HepG2 (cell line): ENCODE measurements around the gene ERVMER34-1. TPM values are rescaled to one million over a fixed set of nuclear protein-coding genes. Genes with fewer than 3 reads are reported as not detected.

Source experiments
- CEBPB ChIP-seq: IDR thresholded peaks from 2 replicates; pipeline ENCODE4 v1.6.1; 2011; ENCODE audit warnings: low read depth, low read length, improper control_type of control experiment, borderline replicate concordance
- FOXK1 ChIP-seq: sonication (generic); formaldehyde crosslinking; IDR thresholded peaks from 2 replicates; pipeline ENCODE4 v1.4.0; 2020; ENCODE audit warnings: low read depth, missing genetic modification reagents, borderline replicate concordance
- GFI1 ChIP-seq: sonication (generic); formaldehyde crosslinking; IDR thresholded peaks from 2 replicates; pipeline ENCODE4 v1.5.0; 2020; ENCODE audit warnings: missing genetic modification reagents, mild to moderate bottlenecking, borderline replicate concordance
- IKZF4 ChIP-seq: sonication (generic); formaldehyde crosslinking; IDR thresholded peaks from 2 replicates; pipeline ENCODE4 v1.5.1; 2020; ENCODE audit warnings: borderline replicate concordance, mild to moderate bottlenecking, low read depth, missing genetic modification reagents; ENCODE audit errors: not compliant biosample characterization
- KDM5B ChIP-seq: sonication (generic); formaldehyde crosslinking; IDR thresholded peaks from 2 replicates; pipeline ENCODE4 v1.4.0; 2020; ENCODE audit warnings: missing genetic modification reagents, mild to moderate bottlenecking, borderline replicate concordance
- MAFK ChIP-seq, 2 experiments: IDR thresholded peaks in 1 of 2; conservative IDR thresholded peaks in 1 of 2; 2 replicates each; pipeline ENCODE4 v1.6.1; 2011; ENCODE audit warnings: improper control_type of control experiment in 2 of 2, low read length in 2 of 2
- MTF2 ChIP-seq: sonication (generic); formaldehyde crosslinking; IDR thresholded peaks from 2 replicates; pipeline ENCODE4 v1.5.0; 2020; ENCODE audit warnings: missing genetic modification reagents, borderline replicate concordance
- RFX1 ChIP-seq: fragments of 450-650 bp; IDR thresholded peaks from 2 replicates; pipeline ENCODE4 v1.6.1; 2017
- RFXAP ChIP-seq: sonication (generic); formaldehyde crosslinking; IDR thresholded peaks from 2 replicates; pipeline ENCODE4 v1.4.0; 2020; ENCODE audit warnings: missing genetic modification reagents, borderline replicate concordance
- SCMH1 ChIP-seq: sonication (generic); formaldehyde crosslinking; IDR thresholded peaks from 2 replicates; pipeline ENCODE4 v1.9.0; 2021; ENCODE audit warnings: missing genetic modification reagents, mild to moderate bottlenecking, borderline replicate concordance
- SMAD1 ChIP-seq: sonication (generic); formaldehyde crosslinking; IDR thresholded peaks from 2 replicates; pipeline ENCODE4 v1.4.0; 2020; ENCODE audit warnings: missing genetic modification reagents, low read depth, mild to moderate bottlenecking, borderline replicate concordance
- TMF1 ChIP-seq: sonication (generic); formaldehyde crosslinking; IDR thresholded peaks from 2 replicates; pipeline ENCODE4 v1.8.1; 2022; ENCODE audit warnings: low read depth, missing genetic modification reagents
- ZBTB8A ChIP-seq: sonication (generic); formaldehyde crosslinking; IDR thresholded peaks from 2 replicates; pipeline ENCODE4 v1.4.0; 2020; ENCODE audit warnings: mild to moderate bottlenecking, low read depth, missing genetic modification reagents, borderline replicate concordance
- ZFP1 ChIP-seq: IDR thresholded peaks from 2 replicates; pipeline ENCODE4 v1.6.1; 2016
- ZFYVE20 ChIP-seq: sonication (generic); formaldehyde crosslinking; IDR thresholded peaks from 2 replicates; pipeline ENCODE4 v1.8.0; 2023; ENCODE audit warnings: low read depth, mild to moderate bottlenecking, moderate library complexity, missing genetic modification reagents, borderline replicate concordance
- ZMYM3 ChIP-seq: sonication (generic); formaldehyde crosslinking; IDR thresholded peaks from 2 replicates; pipeline ENCODE4 v1.5.1; 2020; ENCODE audit warnings: mild to moderate bottlenecking, missing genetic modification reagents
- ZNF124 ChIP-seq: sonication (generic); formaldehyde crosslinking; IDR thresholded peaks from 2 replicates; pipeline ENCODE4 v1.4.0; 2020; ENCODE audit warnings: missing genetic modification reagents
- ZNF225 ChIP-seq: sonication (generic); formaldehyde crosslinking; IDR thresholded peaks from 2 replicates; pipeline ENCODE4 v1.4.0; 2020; ENCODE audit warnings: mild to moderate bottlenecking, missing genetic modification reagents
- ZNF230 ChIP-seq: sonication (generic); formaldehyde crosslinking; IDR thresholded peaks from 2 replicates; pipeline ENCODE4 v1.4.0; 2020; ENCODE audit warnings: mild to moderate bottlenecking, missing genetic modification reagents
- ZNF253 ChIP-seq: sonication (generic); formaldehyde crosslinking; IDR thresholded peaks from 2 replicates; pipeline ENCODE4 v1.8.0; 2022; ENCODE audit warnings: mild to moderate bottlenecking, missing genetic modification reagents, borderline replicate concordance
- ZNF274 ChIP-seq: sonication (generic); formaldehyde crosslinking; IDR thresholded peaks from 2 replicates; pipeline ENCODE4 v1.5.1; 2020; ENCODE audit warnings: mild to moderate bottlenecking, missing genetic modification reagents
- ZNF430 ChIP-seq: sonication (generic); formaldehyde crosslinking; IDR thresholded peaks from 2 replicates; pipeline ENCODE4 v1.9.0; 2021; ENCODE audit warnings: mild to moderate bottlenecking, missing genetic modification reagents
- ZNF446 ChIP-seq: sonication (generic); formaldehyde crosslinking; IDR thresholded peaks from 2 replicates; pipeline ENCODE4 v1.5.0; 2020; ENCODE audit warnings: mild to moderate bottlenecking, missing genetic modification reagents
- ZNF891 ChIP-seq: sonication (generic); formaldehyde crosslinking; IDR thresholded peaks from 2 replicates; pipeline ENCODE4 v1.5.0; 2020; ENCODE audit warnings: mild to moderate bottlenecking, missing genetic modification reagents
- polyA plus RNA-seq, 8 experiments: library from polyadenylated mRNA; depleted of rRNA in 3 of 8; stranded (reverse) in 7 of 8; unstranded in 1 of 8; fragments of >200 nt; fragmentation: Illumina TruSeq in 4 of 8; extraction: Trizol in 4 of 8; gene quantifications; 2 replicates each; pipeline versions ENCODE4 v1.2.1 to v1.2.3, GENCODE V29; 2011 to 2016; ENCODE audit warnings: low read depth in 4 of 8, missing spikeins in 1 of 8, mixed read lengths in 1 of 8; ENCODE audit not compliant: insufficient read depth in 1 of 8
- total RNA-seq, 5 experiments: library from RNA; depleted of rRNA; stranded (reverse); fragments of >200 nt; fragmentation: Illumina TruSeq; extraction: Trizol; gene quantifications; 2 replicates each; pipeline ENCODE4 v1.2.3, GENCODE V29; 2016; ENCODE audit warnings: low read depth in 1 of 5
- TF ChIP-seq, protein P1 (sequence below): sonication (generic); formaldehyde crosslinking; conservative IDR thresholded peaks from 2 replicates; pipeline ENCODE4 v1.4.0; 2020; ENCODE audit warnings: mild to moderate bottlenecking, missing genetic modification reagents, moderate library complexity
- TF ChIP-seq, protein P2 (sequence below): sonication (generic); formaldehyde crosslinking; IDR thresholded peaks from 2 replicates; pipeline ENCODE4 v1.4.0; 2020; ENCODE audit warnings: low read depth, mild to moderate bottlenecking, missing genetic modification reagents

The ERVMER34-1 gene
- total and polyA plus RNA-seq, 2 of the 13 experiments (the other 11 are each of a cell fraction or from before 2014, with no cell fraction given) = 0.04 to 0.35 TPM

DNA sequence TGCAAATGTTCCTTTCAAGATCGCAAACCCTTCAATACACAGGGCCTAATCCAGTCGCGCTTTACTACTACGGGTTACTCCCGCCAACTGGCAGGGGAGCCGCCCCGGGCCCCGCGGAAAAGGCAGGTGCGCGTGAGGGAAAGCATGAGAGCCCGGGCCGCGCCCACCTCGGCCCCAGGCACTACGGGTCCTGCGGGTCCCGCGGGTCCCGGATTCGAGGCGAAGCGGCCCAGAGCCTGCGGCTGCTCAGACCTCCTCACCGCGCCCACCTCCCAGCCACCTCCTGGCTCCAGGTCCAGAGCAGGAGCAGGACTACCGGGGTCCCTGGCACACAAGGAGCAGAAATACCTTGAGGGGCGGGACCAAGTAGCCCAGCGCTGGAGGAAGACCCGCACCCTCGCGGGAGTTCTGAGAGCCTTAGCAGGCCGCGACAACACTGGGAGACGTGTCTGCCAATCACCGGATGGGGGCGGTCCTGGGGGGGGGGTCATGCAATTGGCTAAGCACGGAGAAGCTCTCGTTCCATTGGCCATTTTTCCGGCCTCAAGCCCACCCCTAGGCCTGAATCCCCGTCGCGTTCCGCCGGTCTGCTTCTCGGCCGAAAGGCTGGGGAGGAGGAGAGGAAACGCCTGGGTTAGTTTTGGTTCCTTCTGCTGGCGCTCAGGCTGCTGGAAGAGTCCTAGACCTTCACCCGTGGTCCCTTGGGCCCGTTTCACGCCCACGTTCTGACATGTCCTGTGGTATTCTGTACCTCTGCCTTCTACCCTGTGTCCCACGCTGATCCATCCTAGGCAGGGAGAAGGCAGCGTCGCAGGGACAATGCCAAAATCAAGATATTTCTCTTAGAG lies 29.0 kb downstream of the ERVMER34-1 start (continued):
- TF ChIP-seq, protein P1, sequence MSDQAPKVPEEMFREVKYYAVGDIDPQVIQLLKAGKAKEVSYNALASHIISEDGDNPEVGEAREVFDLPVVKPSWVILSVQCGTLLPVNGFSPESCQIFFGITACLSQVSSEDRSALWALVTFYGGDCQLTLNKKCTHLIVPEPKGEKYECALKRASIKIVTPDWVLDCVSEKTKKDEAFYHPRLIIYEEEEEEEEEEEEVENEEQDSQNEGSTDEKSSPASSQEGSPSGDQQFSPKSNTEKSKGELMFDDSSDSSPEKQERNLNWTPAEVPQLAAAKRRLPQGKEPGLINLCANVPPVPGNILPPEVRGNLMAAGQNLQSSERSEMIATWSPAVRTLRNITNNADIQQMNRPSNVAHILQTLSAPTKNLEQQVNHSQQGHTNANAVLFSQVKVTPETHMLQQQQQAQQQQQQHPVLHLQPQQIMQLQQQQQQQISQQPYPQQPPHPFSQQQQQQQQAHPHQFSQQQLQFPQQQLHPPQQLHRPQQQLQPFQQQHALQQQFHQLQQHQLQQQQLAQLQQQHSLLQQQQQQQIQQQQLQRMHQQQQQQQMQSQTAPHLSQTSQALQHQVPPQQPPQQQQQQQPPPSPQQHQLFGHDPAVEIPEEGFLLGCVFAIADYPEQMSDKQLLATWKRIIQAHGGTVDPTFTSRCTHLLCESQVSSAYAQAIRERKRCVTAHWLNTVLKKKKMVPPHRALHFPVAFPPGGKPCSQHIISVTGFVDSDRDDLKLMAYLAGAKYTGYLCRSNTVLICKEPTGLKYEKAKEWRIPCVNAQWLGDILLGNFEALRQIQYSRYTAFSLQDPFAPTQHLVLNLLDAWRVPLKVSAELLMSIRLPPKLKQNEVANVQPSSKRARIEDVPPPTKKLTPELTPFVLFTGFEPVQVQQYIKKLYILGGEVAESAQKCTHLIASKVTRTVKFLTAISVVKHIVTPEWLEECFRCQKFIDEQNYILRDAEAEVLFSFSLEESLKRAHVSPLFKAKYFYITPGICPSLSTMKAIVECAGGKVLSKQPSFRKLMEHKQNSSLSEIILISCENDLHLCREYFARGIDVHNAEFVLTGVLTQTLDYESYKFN = no peak
- TF ChIP-seq ZNF230 (CRISPR knock-in tag) = 0 out of 2 replicates have a peak, but pooled peaks have one; percentile 79
- no peak for TF ChIP-seq ZNF124 (CRISPR knock-in tag)
- TF ChIP-seq ZNF225 (CRISPR knock-in tag) = no peak
- peak; percentile 34; the same call in 1 of the 2 replicates for TF ChIP-seq KDM5B (CRISPR knock-in tag)
- TF ChIP-seq FOXK1 (CRISPR knock-in tag) = no peak
- no peak for TF ChIP-seq ZFP1 (CRISPR knock-in tag)
- TF ChIP-seq GFI1 (CRISPR knock-in tag) = no peak
- TF ChIP-seq, protein P2, sequence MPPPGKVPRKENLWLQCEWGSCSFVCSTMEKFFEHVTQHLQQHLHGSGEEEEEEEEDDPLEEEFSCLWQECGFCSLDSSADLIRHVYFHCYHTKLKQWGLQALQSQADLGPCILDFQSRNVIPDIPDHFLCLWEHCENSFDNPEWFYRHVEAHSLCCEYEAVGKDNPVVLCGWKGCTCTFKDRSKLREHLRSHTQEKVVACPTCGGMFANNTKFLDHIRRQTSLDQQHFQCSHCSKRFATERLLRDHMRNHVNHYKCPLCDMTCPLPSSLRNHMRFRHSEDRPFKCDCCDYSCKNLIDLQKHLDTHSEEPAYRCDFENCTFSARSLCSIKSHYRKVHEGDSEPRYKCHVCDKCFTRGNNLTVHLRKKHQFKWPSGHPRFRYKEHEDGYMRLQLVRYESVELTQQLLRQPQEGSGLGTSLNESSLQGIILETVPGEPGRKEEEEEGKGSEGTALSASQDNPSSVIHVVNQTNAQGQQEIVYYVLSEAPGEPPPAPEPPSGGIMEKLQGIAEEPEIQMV (CRISPR knock-in tag) = no peak
- peak; percentile 46; the same call in 1 of the 2 replicates for TF ChIP-seq RFXAP (CRISPR knock-in tag)
- TF ChIP-seq ZMYM3 (CRISPR knock-in tag) = no peak
- TF ChIP-seq MAFK (conservative IDR thresholded peaks at IDR 0.05 in 1 of 2, IDR thresholded peaks at IDR 0.05 in 1 of 2; ENCODE audit: low read length in 2 of 2) = no peak
- TF ChIP-seq SCMH1 (CRISPR knock-in tag) = no peak
- TF ChIP-seq CEBPB = no peak
- no peak for TF ChIP-seq ZFYVE20
- no peak for TF ChIP-seq ZNF253
- TF ChIP-seq ZNF430 = 0 out of 2 replicates have a peak, but pooled peaks have one; percentile 29
- TF ChIP-seq ZBTB8A (CRISPR knock-in tag) = no peak
- no peak; the same call in 1 of the 2 replicates for TF ChIP-seq ZNF274 (CRISPR knock-in tag)
- 0 out of 2 replicates have a peak, but pooled peaks have one; percentile 39 for TF ChIP-seq ZNF891
- TF ChIP-seq IKZF4 = no peak
- TF ChIP-seq TMF1 (CRISPR knock-in tag) = 0 out of 2 replicates have a peak, but pooled peaks have one; percentile 25
- no peak for TF ChIP-seq MTF2 (CRISPR knock-in tag)
- no peak for TF ChIP-seq SMAD1 (CRISPR knock-in tag)
- TF ChIP-seq RFX1 = no peak
- TF ChIP-seq ZNF446 (CRISPR knock-in tag) = no peak
